ENCODE data around the gene IRGC. TPM values are rescaled to one million over a fixed set of nuclear protein-coding genes. Genes with fewer than 3 reads are reported as not detected.

Gene IRGC
- total and polyA plus RNA-seq, 7 donors, result not detected

- no peaks in the 10 kb centered on the region for H3K9me3 ChIP-seq
- ATAC-seq (peak; percentile 27 to 48 (median 40)), DNase-seq (no peak)
- no peak overlapping the region for H3K4me3 ChIP-seq
- H3K4me1 ChIP-seq, result no peaks in the 10 kb centered on the region
- WGBS, 3 donors, result 35 to 41% (median 37%) methylated on average over 15 of the region's 15 CpGs
- intact Hi-C loops (cut with DNase I), result no loop called here
- no peak for TF ChIP-seq CTCF (IDR thresholded peaks at IDR 0.05)
- no peak overlapping the region for H3K27ac ChIP-seq
- H3K27me3 ChIP-seq (ENCODE audit: insufficient read depth in 3 of 3, low read length in 2 of 3), result no peaks in the 10 kb centered on the region
- peaks cover 4 to 38% of the 10 kb centered on the region in 2 donors for H3K36me3 ChIP-seq (ENCODE audit: insufficient read depth in 1 of 2, low read depth in 1 of 2)
Measured at GRCh38 chr19:43726736-43727592, 11.1 kb downstream of the IRGC start.

DNA sequence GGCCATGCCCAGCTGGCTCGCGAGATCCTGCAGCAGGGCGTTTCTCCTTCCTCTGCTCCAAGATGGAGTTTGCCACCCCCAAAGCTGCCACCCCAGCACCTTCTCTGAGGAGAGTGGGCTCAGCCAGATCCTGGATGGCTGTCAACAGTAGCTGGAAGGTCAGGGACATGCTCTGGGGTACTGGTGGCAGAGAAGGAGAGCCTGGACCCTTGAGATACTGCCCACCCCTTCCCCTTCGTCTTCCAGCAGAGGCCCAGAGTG is 11.6 kb downstream of the IRGC start:
- TF ChIP-seq CTCF (IDR thresholded peaks at IDR 0.05), result no peak
- Histone ChIP-seq H3K9me3 (no peaks in the 10 kb centered on the region), H3K4me1 (no peaks in the 10 kb centered on the region), H3K27ac (no peak overlapping the region), H3K36me3 (ENCODE audit: insufficient read depth in 1 of 2, low read depth in 1 of 2) (peaks cover 4 to 44% of the 10 kb centered on the region in 2 donors), H3K4me3 (no peak overlapping the region), H3K27me3 (ENCODE audit: insufficient read depth in 3 of 3, low read length in 2 of 3) (no peaks in the 10 kb centered on the region)
- intact Hi-C loops (cut with DNase I), result no loop called here
- 29 to 61% (median 45%) methylated on average over 4 of the region's 4 CpGs for WGBS, 3 donors
- DNase-seq, result no peak
- peak in 2 of 4 donors; percentile 10 to 36 for ATAC-seq

GRCh38 chr19:43729919-43730318 is 14.0 kb downstream of the IRGC start:
- no peak for TF ChIP-seq CTCF (IDR thresholded peaks at IDR 0.05)
- intact Hi-C loops (cut with DNase I), result no loop called here
- WGBS, 3 donors, result 53 to 77% (median 65%) methylated on average over 5 of the region's 5 CpGs
- Histone ChIP-seq H3K27me3 (ENCODE audit: insufficient read depth in 3 of 3, low read length in 2 of 3) (no peaks in the 10 kb centered on the region), H3K4me3 (no peak overlapping the region), H3K9me3 (no peaks in the 10 kb centered on the region), H3K27ac (no peak overlapping the region), H3K4me1 (no peaks in the 10 kb centered on the region), H3K36me3 (ENCODE audit: insufficient read depth in 1 of 2, low read depth in 1 of 2) (peaks cover 7 to 68% of the 10 kb centered on the region in 2 donors)
- ATAC-seq (no peak), DNase-seq (no peak)

DNA sequence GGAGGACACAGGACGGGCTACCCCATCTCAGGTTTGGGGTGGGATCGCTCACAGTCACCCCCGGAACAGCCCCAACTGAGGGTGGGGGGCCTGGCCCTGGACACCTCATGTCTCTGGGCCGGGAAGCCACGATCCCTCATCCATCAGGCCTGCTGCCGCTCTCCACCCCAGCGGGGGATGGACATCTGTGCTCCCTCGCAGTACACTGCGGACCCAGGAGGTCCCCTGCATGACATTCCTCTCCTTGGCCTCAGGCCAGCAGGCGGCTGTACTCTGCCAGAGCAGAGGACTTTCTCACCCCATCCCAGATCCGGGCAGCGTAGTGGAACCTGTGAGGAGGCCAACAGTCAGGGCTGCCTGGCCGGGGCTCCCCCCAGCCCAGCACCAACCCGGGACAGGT is 15.5 kb downstream of the IRGC start:
- Histone ChIP-seq H3K36me3 (ENCODE audit: insufficient read depth in 1 of 2, low read depth in 1 of 2) (peaks cover 11 to 82% of the 10 kb centered on the region in 2 donors), H3K9me3 (no peaks in the 10 kb centered on the region), H3K4me1 (no peaks in the 10 kb centered on the region), H3K4me3 (no peak overlapping the region), H3K27ac (no peak overlapping the region), H3K27me3 (ENCODE audit: insufficient read depth in 3 of 3, low read length in 2 of 3) (no peaks in the 10 kb centered on the region)
- no peak for TF ChIP-seq CTCF (IDR thresholded peaks at IDR 0.05)
- ATAC-seq (no peak), DNase-seq (no peak)
- 63 to 67% (median 64%) methylated on average over 14 of the region's 14 CpGs for WGBS, 3 donors
- intact Hi-C loops (cut with DNase I), result no loop called here

GRCh38 chr19:43731846-43732245 is 16.0 kb downstream of the IRGC start:
- ATAC-seq, result no peak
- peaks cover 11 to 87% of the 10 kb centered on the region in 2 donors for H3K36me3 ChIP-seq (ENCODE audit: insufficient read depth in 1 of 2, low read depth in 1 of 2)
- H3K27ac ChIP-seq, result no peak overlapping the region

More at GRCh38 chr19:43731846-43732245, 16.0 kb downstream of the IRGC start:
- no peak overlapping the region for H3K4me3 ChIP-seq
- WGBS, 3 donors, result 64 to 75% (median 70%) methylated on average over 1 of the region's 1 CpG
- no peak for TF ChIP-seq CTCF (IDR thresholded peaks at IDR 0.05)
- H3K9me3 ChIP-seq, result no peaks in the 10 kb centered on the region
- DNase-seq, result no peak
- intact Hi-C loops (cut with DNase I), result no loop called here
- no peaks in the 10 kb centered on the region for H3K27me3 ChIP-seq (ENCODE audit: insufficient read depth in 3 of 3, low read length in 2 of 3)
- H3K4me1 ChIP-seq, result no peaks in the 10 kb centered on the region
